ENCODE measurements around the gene ERMARD.
A peak's percentile ranks its signal among the peaks of the same experiment; 100 is the strongest.

Gene ERMARD

GRCh38 chr6:169803271-169803811 is 51.9 kb downstream of the ERMARD start:
- DNase-seq, result no peak

GRCh38 chr6:169803816-169804340 is 52.5 kb downstream of the ERMARD start:
- no peak for DNase-seq

- DNase-seq, result no peak
Observed at GRCh38 chr6:169804427-169804826, 53.0 kb downstream of the ERMARD start.

GRCh38 chr6:169805242-169805838 is 53.9 kb downstream of the ERMARD start:
- no peak for DNase-seq

- no peak for DNase-seq
Observed at GRCh38 chr6:169806701-169807100, 55.3 kb downstream of the ERMARD start.

- no peak for DNase-seq
Observed at GRCh38 chr6:169807229-169807628, 55.8 kb downstream of the ERMARD start.

- no peak for DNase-seq
Observed at GRCh38 chr6:169807699-169808607, 56.5 kb downstream of the ERMARD start.

GRCh38 chr6:169808608-169808967 is 57.2 kb downstream of the ERMARD start:
- DNase-seq, result no peak

GRCh38 chr6:169809386-169809785 is 58.0 kb downstream of the ERMARD start:
- DNase-seq, result no peak

- peak; percentile 39 for DNase-seq
Observed at GRCh38 chr6:169810066-169810989, 58.9 kb downstream of the ERMARD start.

GRCh38 chr6:169811072-169811471 is 59.6 kb downstream of the ERMARD start:
- no peak for DNase-seq

- no peak for DNase-seq
Observed at GRCh38 chr6:169811521-169812256, 60.3 kb downstream of the ERMARD start.

GRCh38 chr6:169812257-169812644 is 60.8 kb downstream of the ERMARD start:
- no peak for DNase-seq

GRCh38 chr6:169813969-169814368 is 62.5 kb downstream of the ERMARD start:
- no peak for DNase-seq

GRCh38 chr6:169816054-169816453 is 64.6 kb downstream of the ERMARD start:
- DNase-seq, result no peak

GRCh38 chr6:169816975-169817374 is 65.6 kb downstream of the ERMARD start:
- no peak for DNase-seq

GRCh38 chr6:169820358-169820757 is 68.9 kb downstream of the ERMARD start:
- no peak for DNase-seq

GRCh38 chr6:169824021-169824420 is 72.6 kb downstream of the ERMARD start:
- DNase-seq, result no peak

GRCh38 chr6:169824848-169825557 is 73.6 kb downstream of the ERMARD start:
- DNase-seq, result no peak

- DNase-seq, result no peak
Observed at GRCh38 chr6:169825558-169826225, 74.3 kb downstream of the ERMARD start.

GRCh38 chr6:169826697-169827096 is 75.3 kb downstream of the ERMARD start:
- no peak for DNase-seq

All from NCI-H82 (cell line).